ENCODE results near the gene RTN3.
"Not testable (repeated sequence)": the region's sequence is repeated elsewhere in the genome, so short reads cannot be mapped to it uniquely, and the experiment has no call there.

Gene RTN3, protein sequence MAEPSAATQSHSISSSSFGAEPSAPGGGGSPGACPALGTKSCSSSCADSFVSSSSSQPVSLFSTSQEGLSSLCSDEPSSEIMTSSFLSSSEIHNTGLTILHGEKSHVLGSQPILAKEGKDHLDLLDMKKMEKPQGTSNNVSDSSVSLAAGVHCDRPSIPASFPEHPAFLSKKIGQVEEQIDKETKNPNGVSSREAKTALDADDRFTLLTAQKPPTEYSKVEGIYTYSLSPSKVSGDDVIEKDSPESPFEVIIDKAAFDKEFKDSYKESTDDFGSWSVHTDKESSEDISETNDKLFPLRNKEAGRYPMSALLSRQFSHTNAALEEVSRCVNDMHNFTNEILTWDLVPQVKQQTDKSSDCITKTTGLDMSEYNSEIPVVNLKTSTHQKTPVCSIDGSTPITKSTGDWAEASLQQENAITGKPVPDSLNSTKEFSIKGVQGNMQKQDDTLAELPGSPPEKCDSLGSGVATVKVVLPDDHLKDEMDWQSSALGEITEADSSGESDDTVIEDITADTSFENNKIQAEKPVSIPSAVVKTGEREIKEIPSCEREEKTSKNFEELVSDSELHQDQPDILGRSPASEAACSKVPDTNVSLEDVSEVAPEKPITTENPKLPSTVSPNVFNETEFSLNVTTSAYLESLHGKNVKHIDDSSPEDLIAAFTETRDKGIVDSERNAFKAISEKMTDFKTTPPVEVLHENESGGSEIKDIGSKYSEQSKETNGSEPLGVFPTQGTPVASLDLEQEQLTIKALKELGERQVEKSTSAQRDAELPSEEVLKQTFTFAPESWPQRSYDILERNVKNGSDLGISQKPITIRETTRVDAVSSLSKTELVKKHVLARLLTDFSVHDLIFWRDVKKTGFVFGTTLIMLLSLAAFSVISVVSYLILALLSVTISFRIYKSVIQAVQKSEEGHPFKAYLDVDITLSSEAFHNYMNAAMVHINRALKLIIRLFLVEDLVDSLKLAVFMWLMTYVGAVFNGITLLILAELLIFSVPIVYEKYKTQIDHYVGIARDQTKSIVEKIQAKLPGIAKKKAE

DNA sequence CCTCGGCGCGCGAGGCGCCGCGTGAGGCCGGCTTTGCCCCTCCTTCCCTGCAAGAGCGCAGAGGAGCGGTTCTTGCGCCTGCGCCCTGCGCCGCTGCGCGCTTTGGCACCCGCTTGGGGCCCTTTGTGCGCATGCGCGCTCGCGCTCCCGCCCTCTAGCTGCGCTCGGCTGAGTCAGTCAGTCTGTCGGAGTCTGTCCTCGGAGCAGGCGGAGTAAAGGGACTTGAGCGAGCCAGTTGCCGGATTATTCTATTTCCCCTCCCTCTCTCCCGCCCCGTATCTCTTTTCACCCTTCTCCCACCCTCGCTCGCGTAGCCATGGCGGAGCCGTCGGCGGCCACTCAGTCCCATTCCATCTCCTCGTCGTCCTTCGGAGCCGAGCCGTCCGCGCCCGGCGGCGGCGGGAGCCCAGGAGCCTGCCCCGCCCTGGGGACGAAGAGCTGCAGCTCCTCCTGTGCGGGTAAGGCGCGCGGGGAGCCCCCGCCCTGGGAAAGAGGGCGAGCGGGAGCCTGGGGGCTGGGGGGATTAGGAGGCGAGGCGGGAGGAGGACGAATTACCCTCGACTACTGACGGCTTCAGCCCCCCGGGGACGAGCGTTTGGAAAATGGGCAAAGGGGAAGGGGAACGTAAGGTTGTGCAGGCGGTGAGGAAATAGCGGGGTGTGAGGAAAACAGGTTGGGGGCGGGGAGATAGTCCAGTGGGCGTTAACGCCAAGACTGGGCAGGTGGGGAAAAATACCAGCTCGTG lies at the start of gene RTN3:
TSS of gene RTN3 (plus strand) at position 180 of the 745 bp plus-strand sequence. CDS start at position 317, 137 bp downstream.
- H3K27ac ChIP-seq (ENCODE audit: low read depth, low read length): peak within 1 kb of the TSS; percentile 89
- no peaks in the 10 kb centered on the region for H3K36me3 ChIP-seq (ENCODE audit: control insufficient read depth, insufficient read depth, low read length)
- peak within 1 kb of the TSS; percentile 89 for H3K9ac ChIP-seq (ENCODE audit: low read length)
- H3K27me3 ChIP-seq (ENCODE audit: control insufficient read depth, insufficient read depth, low read length): no peaks in the 10 kb centered on the region
- peaks cover 10% of the 10 kb centered on the region for H3K4me1 ChIP-seq (ENCODE audit: control insufficient read depth, insufficient read depth, low read length)
- H3K4me3 ChIP-seq (ENCODE audit: low read length): peak within 1 kb of the TSS; percentile 77

- Histone ChIP-seq H3K36me3 (ENCODE audit: control insufficient read depth, insufficient read depth, low read length) (peaks cover 10% of the 10 kb centered on the region), H3K27ac (ENCODE audit: low read depth, low read length) (no peak overlapping the region), H3K4me3 (ENCODE audit: low read length) (no peak overlapping the region), H3K4me1 (ENCODE audit: control insufficient read depth, insufficient read depth, low read length) (no peaks in the 10 kb centered on the region), H3K27me3 (ENCODE audit: control insufficient read depth, insufficient read depth, low read length) (no peaks in the 10 kb centered on the region), H3K9ac (ENCODE audit: low read length) (no peak overlapping the region)
These were observed 45.4 kb upstream of the RTN3 start for GRCh38 chr11:63635762-63636465.

GRCh38 chr11:63638436-63638835 lies 42.9 kb upstream of the RTN3 start:
- H3K9ac ChIP-seq (ENCODE audit: low read length); H3K36me3 ChIP-seq (ENCODE audit: control insufficient read depth, insufficient read depth, low read length); H3K4me3 ChIP-seq (ENCODE audit: low read length); H3K27me3 ChIP-seq (ENCODE audit: control insufficient read depth, insufficient read depth, low read length); H3K4me1 ChIP-seq (ENCODE audit: control insufficient read depth, insufficient read depth, low read length); H3K27ac ChIP-seq (ENCODE audit: low read depth, low read length): not testable (repeated sequence)

- Histone ChIP-seq H3K36me3 (ENCODE audit: control insufficient read depth, insufficient read depth, low read length) (peaks cover 13% of the 10 kb centered on the region), H3K4me3 (ENCODE audit: low read length) (no peak overlapping the region), H3K27me3 (ENCODE audit: control insufficient read depth, insufficient read depth, low read length) (no peaks in the 10 kb centered on the region), H3K27ac (ENCODE audit: low read depth, low read length) (no peak overlapping the region), H3K4me1 (ENCODE audit: control insufficient read depth, insufficient read depth, low read length) (no peaks in the 10 kb centered on the region), H3K9ac (ENCODE audit: low read length) (no peak overlapping the region)
These were observed 42.0 kb upstream of the RTN3 start for GRCh38 chr11:63639199-63639832.

- Histone ChIP-seq H3K27ac (ENCODE audit: low read depth, low read length) (no peak overlapping the region), H3K4me1 (ENCODE audit: control insufficient read depth, insufficient read depth, low read length) (no peaks in the 10 kb centered on the region), H3K36me3 (ENCODE audit: control insufficient read depth, insufficient read depth, low read length) (peaks cover 12% of the 10 kb centered on the region), H3K4me3 (ENCODE audit: low read length) (no peak overlapping the region), H3K27me3 (ENCODE audit: control insufficient read depth, insufficient read depth, low read length) (no peaks in the 10 kb centered on the region), H3K9ac (ENCODE audit: low read length) (no peak overlapping the region)
These were observed 39.6 kb upstream of the RTN3 start for GRCh38 chr11:63641727-63642126.

GRCh38 chr11:63643205-63643604 lies 38.1 kb upstream of the RTN3 start:
- H3K9ac ChIP-seq (ENCODE audit: low read length): no peak overlapping the region
- H3K4me3 ChIP-seq (ENCODE audit: low read length): no peak overlapping the region
- H3K36me3 ChIP-seq (ENCODE audit: control insufficient read depth, insufficient read depth, low read length): peaks cover 14% of the 10 kb centered on the region
- no peaks in the 10 kb centered on the region for H3K4me1 ChIP-seq (ENCODE audit: control insufficient read depth, insufficient read depth, low read length)
- H3K27ac ChIP-seq (ENCODE audit: low read depth, low read length): no peak overlapping the region
- no peaks in the 10 kb centered on the region for H3K27me3 ChIP-seq (ENCODE audit: control insufficient read depth, insufficient read depth, low read length)

DNA sequence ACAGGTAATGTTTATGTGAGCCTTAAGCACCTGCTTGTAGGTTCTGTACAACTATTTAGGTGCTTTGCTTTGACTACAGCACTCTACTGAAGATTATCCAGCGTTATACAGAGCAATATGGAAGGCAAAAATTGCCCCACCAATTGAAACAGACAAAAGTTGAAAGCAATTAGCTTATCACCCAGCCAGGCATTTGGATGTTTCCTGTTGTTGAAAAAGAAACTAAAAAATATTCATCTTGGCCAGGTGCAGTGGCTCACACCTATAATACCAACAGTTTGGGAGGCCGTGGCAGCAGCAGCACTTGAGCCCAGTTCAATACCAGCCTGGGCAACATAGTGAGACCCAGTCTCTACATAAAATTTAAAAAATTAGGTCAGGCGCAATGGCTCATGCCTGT lies 28.6 kb upstream of the RTN3 start:
- H3K4me1 ChIP-seq (ENCODE audit: control insufficient read depth, insufficient read depth, low read length): no peaks in the 10 kb centered on the region
- peaks cover 8% of the 10 kb centered on the region for H3K36me3 ChIP-seq (ENCODE audit: control insufficient read depth, insufficient read depth, low read length)
- no peak overlapping the region for H3K9ac ChIP-seq (ENCODE audit: low read length)

GRCh38 chr11:63660972-63661371 lies 20.3 kb upstream of the RTN3 start:
- Histone ChIP-seq H3K4me3 (ENCODE audit: low read length) (no peak overlapping the region), H3K27ac (ENCODE audit: low read depth, low read length) (no peak overlapping the region), H3K4me1 (ENCODE audit: control insufficient read depth, insufficient read depth, low read length) (peaks cover 9% of the 10 kb centered on the region), H3K9ac (ENCODE audit: low read length) (no peak overlapping the region), H3K27me3 (ENCODE audit: control insufficient read depth, insufficient read depth, low read length) (no peaks in the 10 kb centered on the region), H3K36me3 (ENCODE audit: control insufficient read depth, insufficient read depth, low read length) (peaks cover 4% of the 10 kb centered on the region)

More for the DNA sequence above, 28.6 kb upstream of the RTN3 start:
- H3K4me3 ChIP-seq (ENCODE audit: low read length): no peak overlapping the region
- no peaks in the 10 kb centered on the region for H3K27me3 ChIP-seq (ENCODE audit: control insufficient read depth, insufficient read depth, low read length)
- H3K27ac ChIP-seq (ENCODE audit: low read depth, low read length): no peak overlapping the region

GRCh38 chr11:63663809-63664208 lies 17.5 kb upstream of the RTN3 start:
- Histone ChIP-seq H3K9ac (ENCODE audit: low read length) (no peak overlapping the region), H3K27me3 (ENCODE audit: control insufficient read depth, insufficient read depth, low read length) (no peaks in the 10 kb centered on the region), H3K4me3 (ENCODE audit: low read length) (no peak overlapping the region), H3K4me1 (ENCODE audit: control insufficient read depth, insufficient read depth, low read length) (peaks cover 24% of the 10 kb centered on the region), H3K36me3 (ENCODE audit: control insufficient read depth, insufficient read depth, low read length) (no peaks in the 10 kb centered on the region), H3K27ac (ENCODE audit: low read depth, low read length) (no peak overlapping the region)

DNA sequence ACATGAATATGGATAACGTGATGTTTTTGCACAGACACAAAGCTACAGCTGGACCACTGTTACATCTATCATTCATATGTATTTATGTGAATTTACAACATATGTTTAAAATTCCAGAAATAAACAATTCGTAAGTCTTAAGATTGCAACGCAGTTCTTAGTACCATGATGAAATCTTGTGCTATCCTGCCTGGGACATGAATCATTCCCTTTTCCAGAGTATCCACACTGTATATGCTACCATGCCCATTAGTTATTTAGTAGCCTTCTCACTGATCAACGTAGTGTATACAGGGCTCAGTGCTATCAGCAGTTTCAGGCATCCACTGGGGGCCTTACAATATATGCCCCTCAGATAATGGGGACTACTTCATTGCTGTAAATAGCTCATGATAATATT lies 14.4 kb upstream of the RTN3 start:
- Histone ChIP-seq H3K4me3 (ENCODE audit: low read length) (no peak overlapping the region), H3K4me1 (ENCODE audit: control insufficient read depth, insufficient read depth, low read length) (peaks cover 24% of the 10 kb centered on the region), H3K27ac (ENCODE audit: low read depth, low read length) (no peak overlapping the region), H3K27me3 (ENCODE audit: control insufficient read depth, insufficient read depth, low read length) (no peaks in the 10 kb centered on the region), H3K36me3 (ENCODE audit: control insufficient read depth, insufficient read depth, low read length) (no peaks in the 10 kb centered on the region), H3K9ac (ENCODE audit: low read length) (no peak overlapping the region)

GRCh38 chr11:63667995-63668795 lies 13.1 kb upstream of the RTN3 start:
- H3K4me3 ChIP-seq (ENCODE audit: low read length): no peak overlapping the region
- H3K4me1 ChIP-seq (ENCODE audit: control insufficient read depth, insufficient read depth, low read length): peaks cover 22% of the 10 kb centered on the region
- H3K9ac ChIP-seq (ENCODE audit: low read length): no peak overlapping the region
- no peaks in the 10 kb centered on the region for H3K36me3 ChIP-seq (ENCODE audit: control insufficient read depth, insufficient read depth, low read length)
- H3K27me3 ChIP-seq (ENCODE audit: control insufficient read depth, insufficient read depth, low read length): no peaks in the 10 kb centered on the region
- H3K27ac ChIP-seq (ENCODE audit: low read depth, low read length): no peak overlapping the region

All from rectal smooth muscle tissue (tissue), 1 donor.